ENCODE data around the gene PSD2. TPM values are rescaled to one million over a fixed set of nuclear protein-coding genes. Genes with fewer than 3 reads are reported as not detected.

PSD2 gene
- total and polyA plus RNA-seq, 2 experiments from 2014 or later = 0.08 to 0.10 TPM

DNA sequence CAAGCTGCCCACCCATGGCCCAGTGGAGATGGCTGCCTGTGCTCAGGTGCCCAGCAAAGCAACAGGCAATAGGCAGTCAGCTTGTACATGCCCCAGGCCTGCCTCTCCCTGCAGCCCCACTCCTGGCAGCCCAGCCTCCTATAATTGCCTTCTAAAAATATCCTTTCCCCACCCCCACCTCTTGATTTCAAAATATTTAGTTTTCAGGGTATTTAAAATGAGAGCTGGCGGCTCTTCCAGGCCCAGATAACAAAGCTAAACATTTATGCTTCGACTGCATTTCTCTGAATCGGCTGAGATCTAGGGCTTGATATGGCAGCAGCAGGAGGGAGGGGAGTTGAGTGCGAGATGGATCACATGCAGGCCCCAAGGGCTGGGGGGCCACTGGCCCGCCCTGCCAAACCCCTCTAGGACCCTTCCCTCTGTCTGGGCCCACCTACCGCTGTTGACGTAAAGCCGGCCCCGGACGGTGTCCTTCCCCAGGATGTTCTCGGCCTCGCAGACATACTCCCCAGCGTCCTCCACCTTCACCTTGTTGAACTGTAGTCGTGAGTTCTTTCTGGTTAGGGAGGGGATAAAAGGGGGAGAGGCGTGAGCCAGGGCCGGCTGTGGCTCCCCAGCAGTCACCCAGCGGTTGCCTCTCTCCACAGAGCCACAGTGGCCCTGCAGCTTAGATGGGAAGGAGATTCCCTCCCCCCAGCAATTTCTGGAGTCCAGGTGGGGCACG lies 85.0 kb downstream of the PSD2 start:
- no peaks in the 10 kb centered on the region for H3K36me3 Mint-ChIP-seq (ENCODE audit: low read depth)
- Histone ChIP-seq H3K9me2 (ENCODE audit: insufficient read depth) (no peaks in the 10 kb centered on the region), H3K4me3 (no peak overlapping the region), H3K79me2 (replicated peaks; ENCODE audit: insufficient read depth) (no peaks in the 10 kb centered on the region), H3K27me3 (ENCODE audit: insufficient read depth) (no peaks in the 10 kb centered on the region), H3F3A (replicated peaks; ENCODE audit: low read depth) (no peaks in the 10 kb centered on the region), H4K20me1 (replicated peaks; ENCODE audit: insufficient read depth) (no peaks in the 10 kb centered on the region), H3K27ac (ENCODE audit: low read depth) (no peak overlapping the region), H3K36me3 (ENCODE audit: insufficient read depth) (no peaks in the 10 kb centered on the region), H3K4me2 (no peak overlapping the region), H2AFZ (no peak overlapping the region; the same call in 1 of the 2 replicates), H3K4me1 (ENCODE audit: insufficient read depth) (no peaks in the 10 kb centered on the region)
- H3K27ac Mint-ChIP-seq = no peak overlapping the region
- peaks cover under 1% of the 10 kb centered on the region; the same call in 1 of the 3 replicates for H3K9me3 Mint-ChIP-seq
- TF ChIP-seq STAT1 (IDR thresholded peaks at IDR 0.05; ENCODE audit: unreplicated experiment) (no peak), ETS1 (IDR thresholded peaks at IDR 0.05) (no peak), CREB1 (CRISPR knock-in tag; IDR thresholded peaks at IDR 0.05; ENCODE audit: low read depth) (no peak), POLR2AphosphoS5 (IDR thresholded peaks at IDR 0.05; ENCODE audit: low read depth) (no peak), CTCF (conservative IDR thresholded peaks at IDR 0.05; ENCODE audit: low read depth in 2 of 2) (no peak), ZNF114 (CRISPR knock-in tag; IDR thresholded peaks at IDR 0.05) (no peak), EZH2phosphoT487 (IDR thresholded peaks at IDR 0.05; ENCODE audit: unreplicated experiment) (no peak), JUNB (IDR thresholded peaks at IDR 0.05; ENCODE audit: unreplicated experiment) (no peak), ZNF462 (CRISPR knock-in tag; IDR thresholded peaks at IDR 0.05) (no peak), EZH2 (IDR thresholded peaks at IDR 0.05; ENCODE audit: low read depth, unreplicated experiment) (no peak), REST (IDR thresholded peaks at IDR 0.05; ENCODE audit: unreplicated experiment) (no peak), NANOG (IDR thresholded peaks at IDR 0.05; ENCODE audit: borderline replicate concordance) (no peak), ZNF331 (CRISPR knock-in tag; IDR thresholded peaks at IDR 0.05; ENCODE audit: low read depth) (no peak)
- DNase-seq (ENCODE audit: low spot score) = no peak
- H3K27me3 Mint-ChIP-seq (ENCODE audit: insufficient read depth, low read depth, poor library complexity) = peaks cover 15% of the 10 kb centered on the region
- H3K4me3 Mint-ChIP-seq = no peak overlapping the region
- ATAC-seq = peak; percentile 22; the same call in 2 of the 3 replicates
- peaks cover 5% of the 10 kb centered on the region; the same call in 1 of the 3 replicates for H3K4me1 Mint-ChIP-seq
